EH (cell line): ENCODE measurements around the gene ZDHHC14.
A peak's percentile ranks its signal among the peaks of the same experiment; 100 is the strongest.

Experiments used
- DNase-seq: peaks from one replicate; pipeline ENCODE4 v3.0.0-alpha.2; 2015; ENCODE audit warnings: low read depth

ZDHHC14 gene

DNA sequence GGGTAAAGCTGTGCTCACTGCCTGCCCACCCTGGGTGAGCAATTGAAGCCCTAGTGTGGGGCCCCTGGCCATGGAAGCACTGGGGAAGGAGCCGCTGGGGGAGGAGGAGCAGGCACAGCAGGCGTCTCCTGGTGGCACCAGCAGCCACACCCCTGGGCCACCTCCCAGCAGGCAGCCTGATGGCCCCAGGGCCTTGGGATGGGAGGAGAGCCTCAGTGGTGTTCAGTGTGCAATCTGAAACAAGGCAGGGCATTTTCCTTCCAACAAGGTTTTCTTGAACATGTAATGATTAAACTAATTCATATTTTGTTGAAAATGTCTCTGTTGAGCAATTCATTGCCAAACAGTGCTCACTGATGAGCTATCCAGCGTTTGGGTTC is 151.0 kb downstream of the ZDHHC14 start:
- no peak for DNase-seq

GRCh38 chr6:157533048-157533871 is 152.3 kb downstream of the ZDHHC14 start:
- no peak for DNase-seq

DNA sequence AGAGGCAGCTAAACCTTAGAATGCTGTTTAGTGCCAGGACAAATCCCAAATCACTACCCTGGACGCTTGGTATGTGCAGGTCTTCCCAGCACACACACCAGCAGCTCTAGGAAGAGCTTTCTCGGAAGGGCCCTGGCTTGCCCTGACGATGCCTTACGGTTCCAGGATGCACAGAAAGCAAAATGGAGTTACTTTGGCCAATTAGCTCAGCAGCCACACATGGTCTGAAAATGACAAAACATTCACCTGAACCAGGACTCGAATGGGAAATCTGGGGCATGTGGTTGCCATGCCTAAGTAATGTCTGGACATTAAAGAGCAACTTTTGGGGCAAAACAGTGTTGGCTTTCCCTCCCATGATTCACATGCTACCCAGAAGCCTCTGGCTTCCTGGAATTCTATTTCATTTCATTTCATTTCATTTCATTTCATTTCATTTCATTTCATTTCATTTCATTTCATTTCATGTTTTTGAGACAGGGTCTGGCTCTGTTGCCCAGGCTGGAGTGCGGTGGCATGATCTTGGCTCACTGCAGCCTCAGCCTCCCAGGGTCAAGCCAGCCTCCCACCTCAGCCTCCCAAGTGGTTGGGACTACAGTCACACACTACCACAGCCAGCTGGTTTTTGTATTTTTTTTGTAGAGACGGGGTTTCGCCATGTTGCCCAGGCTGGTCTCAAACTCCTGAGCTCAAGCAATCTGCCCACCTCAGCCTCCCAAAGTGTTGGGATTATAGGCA is 153.3 kb downstream of the ZDHHC14 start:
- DNase-seq: no peak

GRCh38 chr6:157534977-157535339 is 154.0 kb downstream of the ZDHHC14 start:
- no peak for DNase-seq

DNA sequence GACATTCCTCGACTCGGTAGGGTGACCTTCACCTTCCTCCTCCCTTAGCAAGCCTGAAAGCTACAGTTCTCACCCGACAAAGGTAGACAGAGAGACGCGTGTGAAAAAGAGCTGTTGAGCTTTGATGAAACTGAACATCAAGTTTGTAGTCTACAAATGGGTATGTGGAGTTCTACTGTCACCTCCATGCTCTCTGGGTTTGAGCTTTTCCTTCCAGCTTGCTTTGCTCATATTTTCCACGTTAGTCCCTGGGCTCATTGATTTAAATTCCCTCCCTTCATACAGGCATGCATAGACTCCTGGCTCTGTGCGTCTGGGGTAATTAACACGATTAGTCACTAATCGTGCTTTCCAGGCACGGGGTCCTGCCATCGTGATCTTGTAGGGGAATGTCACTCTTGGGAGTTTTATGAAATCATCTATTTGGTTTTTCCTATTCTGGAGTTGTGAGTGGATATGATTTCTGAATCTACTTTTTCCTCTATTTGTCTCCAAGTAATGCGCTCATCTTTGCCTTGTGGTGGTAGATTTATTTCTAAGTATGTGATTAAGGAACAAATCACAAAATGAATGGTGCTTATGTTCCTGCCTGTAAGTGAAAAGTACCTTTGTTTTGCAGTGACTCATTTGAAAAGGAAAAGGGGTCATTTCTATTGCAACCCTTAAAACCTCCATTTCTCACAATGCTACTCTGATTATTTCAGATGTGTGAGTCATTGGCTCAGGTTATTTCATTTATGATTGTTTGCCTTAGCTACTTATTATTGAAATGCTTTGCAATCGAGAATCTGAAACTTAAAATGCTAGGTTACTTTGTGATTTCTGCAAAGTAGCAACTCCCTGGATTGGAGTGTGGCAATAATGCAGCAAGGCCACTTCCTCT is 154.6 kb downstream of the ZDHHC14 start:
- DNase-seq: peak; percentile 42

DNA sequence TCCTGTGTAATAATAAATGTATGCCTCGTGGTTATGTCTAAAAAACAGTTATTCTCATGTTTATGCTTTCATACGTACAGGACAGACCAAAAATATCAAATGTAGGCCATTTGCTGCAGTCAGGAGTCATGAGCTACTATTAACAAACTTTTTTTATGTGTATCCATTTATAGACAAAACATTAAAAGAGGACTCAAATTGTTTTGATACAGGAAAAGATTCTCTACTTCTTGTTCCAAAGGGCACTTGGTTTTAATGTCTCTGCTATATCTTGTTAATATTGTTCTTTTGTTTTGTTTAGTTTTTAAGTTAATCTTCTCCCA is 155.2 kb downstream of the ZDHHC14 start:
- no peak for DNase-seq

DNA sequence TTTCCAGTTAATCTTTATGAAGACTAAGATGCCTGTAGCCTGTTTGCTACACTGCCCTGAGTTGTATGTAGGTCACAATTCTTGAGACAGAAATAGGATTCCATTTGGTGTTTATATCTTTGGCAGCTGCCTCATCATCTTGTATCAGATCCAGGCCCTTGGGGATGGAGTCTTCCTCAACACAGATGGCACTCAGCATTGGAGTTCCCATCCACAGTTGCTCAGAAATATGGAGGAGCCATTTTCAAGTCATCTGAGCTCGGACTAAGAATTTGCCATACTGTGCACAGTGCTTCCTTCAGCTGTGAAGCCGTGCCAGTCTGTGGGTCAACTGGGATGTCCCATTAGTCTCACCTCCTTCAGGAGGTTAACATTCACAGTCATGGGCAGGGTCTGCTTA is 156.6 kb downstream of the ZDHHC14 start:
- peak; percentile 34 for DNase-seq

DNA sequence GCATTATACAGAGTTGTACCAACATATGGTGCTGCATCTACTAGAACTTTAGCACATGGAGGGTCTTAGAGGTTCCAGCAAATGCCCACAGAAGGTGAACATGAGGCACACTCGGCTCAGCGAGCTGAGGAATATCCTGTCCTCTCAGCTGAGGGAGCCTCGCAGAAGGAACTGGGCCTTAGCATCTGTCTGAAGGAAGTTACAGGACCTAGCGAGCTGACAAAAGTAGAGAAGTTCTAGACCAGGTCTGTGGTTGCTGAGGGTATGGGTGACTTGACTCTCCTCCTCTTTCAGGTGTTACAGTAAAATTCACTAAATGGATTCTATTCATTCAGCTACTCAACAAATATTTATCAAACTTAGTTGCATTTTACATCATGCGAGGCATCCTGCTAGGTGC is 157.2 kb downstream of the ZDHHC14 start:
- no peak for DNase-seq

GRCh38 chr6:157538698-157539097 is 157.7 kb downstream of the ZDHHC14 start:
- DNase-seq: no peak

- no peak for DNase-seq
Observed at GRCh38 chr6:157539421-157539822, 158.4 kb downstream of the ZDHHC14 start.

GRCh38 chr6:157539900-157540752 is 159.1 kb downstream of the ZDHHC14 start:
- no peak for DNase-seq

GRCh38 chr6:157541618-157542413 is 160.8 kb downstream of the ZDHHC14 start:
- DNase-seq: no peak

GRCh38 chr6:157542414-157543160 is 161.6 kb downstream of the ZDHHC14 start:
- no peak for DNase-seq

DNA sequence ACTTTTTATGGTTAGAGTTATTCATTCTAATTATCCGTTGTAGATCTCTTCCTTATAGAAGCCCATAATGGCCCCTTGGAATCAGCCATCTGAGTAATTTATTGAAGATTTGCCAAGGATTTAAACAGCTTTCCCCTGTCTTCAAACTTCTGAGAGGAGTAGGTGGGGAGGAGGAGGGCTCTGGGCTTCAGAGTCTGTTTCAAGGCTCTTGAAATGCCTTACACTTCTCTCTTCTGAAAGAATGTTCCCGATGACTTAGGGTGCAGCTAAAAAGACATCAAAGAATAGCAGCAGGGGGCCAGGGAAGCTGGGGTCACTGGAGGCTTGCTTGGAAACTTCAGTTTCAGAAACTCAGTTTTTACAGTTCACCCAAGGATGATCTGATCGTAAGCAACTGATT is 165.3 kb downstream of the ZDHHC14 start:
- DNase-seq: no peak

DNA sequence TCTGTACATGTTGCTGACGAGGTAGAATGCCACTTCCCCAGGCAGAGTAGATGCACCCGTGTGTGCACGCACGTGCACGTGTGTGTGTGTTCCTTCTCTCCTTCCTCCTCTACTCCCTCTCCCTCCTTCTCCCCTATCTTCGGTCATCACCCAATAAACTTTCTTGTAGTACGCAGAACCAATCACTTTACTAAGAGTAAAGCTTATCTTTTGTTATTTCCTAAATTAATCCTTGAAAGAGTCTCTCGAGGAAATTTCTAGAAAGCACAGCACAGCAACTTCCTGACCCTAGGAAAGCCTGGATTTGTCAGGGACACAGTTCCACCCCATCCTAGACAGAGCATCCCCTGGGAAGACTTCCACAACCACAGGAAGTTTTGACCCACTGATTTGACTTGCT is 166.1 kb downstream of the ZDHHC14 start:
- no peak for DNase-seq

DNA sequence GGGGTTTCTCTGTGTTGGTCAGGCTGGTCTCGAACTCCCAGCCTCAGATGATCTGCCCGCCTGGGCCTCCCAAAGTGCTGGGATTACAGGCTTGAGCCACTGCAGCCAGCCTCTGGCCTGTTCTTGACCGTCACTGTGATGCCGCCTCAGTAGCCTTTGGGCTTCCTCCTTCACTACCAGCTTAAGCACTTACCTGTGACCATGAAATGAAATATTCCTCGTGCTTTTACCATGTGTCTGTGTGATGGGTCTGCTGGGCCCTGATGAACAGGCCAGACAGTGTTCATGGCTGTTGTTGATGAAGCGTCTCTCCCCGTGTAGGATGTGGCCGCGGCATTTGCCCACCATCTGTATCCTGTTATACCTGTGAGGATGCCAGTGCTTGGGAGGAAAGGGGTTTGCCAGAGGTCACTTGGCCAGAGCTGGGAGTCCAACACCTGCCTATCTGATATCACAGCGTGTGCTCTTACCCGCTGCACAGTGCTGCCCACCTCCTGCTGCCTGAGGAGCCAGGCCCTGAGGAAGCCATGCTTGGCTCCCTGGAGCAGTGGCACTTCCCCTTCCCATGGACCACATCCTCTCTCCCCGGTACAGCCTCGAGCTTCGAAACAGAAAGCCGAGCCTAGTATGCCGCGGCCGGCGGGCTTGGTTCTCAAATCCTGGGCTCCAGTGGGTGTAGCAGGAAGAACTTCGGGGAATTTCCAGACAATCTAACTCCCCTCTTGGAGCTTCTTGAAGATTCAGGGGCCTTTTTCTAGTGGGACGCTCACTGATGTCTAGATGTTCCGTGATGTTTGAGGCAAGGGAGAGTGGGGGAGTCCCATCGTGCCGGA is 167.9 kb downstream of the ZDHHC14 start:
- no peak for DNase-seq

GRCh38 chr6:157549468-157549745 is 168.4 kb downstream of the ZDHHC14 start:
- no peak for DNase-seq

GRCh38 chr6:157550114-157550989 is 169.4 kb downstream of the ZDHHC14 start:
- DNase-seq: no peak
